ENCODE results near the gene VWA3B.
"Not testable (repeated sequence)": the region's sequence is repeated elsewhere in the genome, so short reads cannot be mapped to it uniquely, and the experiment has no call there.

The VWA3B gene

GRCh38 chr2:98091738-98092137 is 4.8 kb downstream of the VWA3B start:
- no peak for DNase-seq (ENCODE audit: low read depth, low spot score)
- Histone ChIP-seq H3K4me3 (no peak overlapping the region), H3K36me3 (ENCODE audit: insufficient read depth, low read length) (no peaks in the 10 kb centered on the region), H3K9ac (ENCODE audit: insufficient read length) (no peak overlapping the region), H3K9me3 (ENCODE audit: low read depth, low read length) (no peaks in the 10 kb centered on the region), H3K27ac (no peak overlapping the region)
- TF ChIP-seq EZH2 (IDR thresholded peaks at IDR 0.05) (no peak), FOXP2 (optimal IDR thresholded peaks at IDR 0.05; ENCODE audit: control extremely low read depth, extremely low read length, insufficient read depth) (no peak), POLR2AphosphoS5 (IDR thresholded peaks at IDR 0.05; ENCODE audit: borderline replicate concordance, low read depth, low read length) (no peak)

GRCh38 chr2:98093146-98093545 is 6.2 kb downstream of the VWA3B start:
- no peaks in the 10 kb centered on the region for H3K9me3 ChIP-seq (ENCODE audit: low read depth, low read length)
- no peaks in the 10 kb centered on the region for H3K36me3 ChIP-seq (ENCODE audit: insufficient read depth, low read length)
- DNase-seq (ENCODE audit: low read depth, low spot score), result no peak
- H3K4me3 ChIP-seq, result no peak overlapping the region
- H3K27ac ChIP-seq, result no peak overlapping the region
- H3K9ac ChIP-seq (ENCODE audit: insufficient read length), result no peak overlapping the region
- no peak for TF ChIP-seq POLR2AphosphoS5 (IDR thresholded peaks at IDR 0.05; ENCODE audit: borderline replicate concordance, low read depth, low read length)
- TF ChIP-seq EZH2 (IDR thresholded peaks at IDR 0.05), result no peak
- TF ChIP-seq FOXP2 (optimal IDR thresholded peaks at IDR 0.05; ENCODE audit: control extremely low read depth, extremely low read length, insufficient read depth), result no peak

- H3K27ac ChIP-seq, result no peak overlapping the region
- H3K36me3 ChIP-seq (ENCODE audit: insufficient read depth, low read length), result no peaks in the 10 kb centered on the region
- no peak overlapping the region for H3K9ac ChIP-seq (ENCODE audit: insufficient read length)
- no peak for DNase-seq (ENCODE audit: low read depth, low spot score)
- no peaks in the 10 kb centered on the region for H3K9me3 ChIP-seq (ENCODE audit: low read depth, low read length)
- no peak overlapping the region for H3K4me3 ChIP-seq
- TF ChIP-seq FOXP2 (optimal IDR thresholded peaks at IDR 0.05; ENCODE audit: control extremely low read depth, extremely low read length, insufficient read depth) (no peak), POLR2AphosphoS5 (IDR thresholded peaks at IDR 0.05; ENCODE audit: borderline replicate concordance, low read depth, low read length) (no peak), EZH2 (IDR thresholded peaks at IDR 0.05) (no peak)
Observed at GRCh38 chr2:98093611-98094010, 6.6 kb downstream of the VWA3B start.

- no peak for TF ChIP-seq FOXP2 (optimal IDR thresholded peaks at IDR 0.05; ENCODE audit: control extremely low read depth, extremely low read length, insufficient read depth)
- no peak for TF ChIP-seq EZH2 (IDR thresholded peaks at IDR 0.05)
- TF ChIP-seq POLR2AphosphoS5 (IDR thresholded peaks at IDR 0.05; ENCODE audit: borderline replicate concordance, low read depth, low read length), result no peak
- Histone ChIP-seq H3K9me3 (ENCODE audit: low read depth, low read length) (no peaks in the 10 kb centered on the region), H3K27ac (no peak overlapping the region), H3K36me3 (ENCODE audit: insufficient read depth, low read length) (no peaks in the 10 kb centered on the region), H3K4me3 (no peak overlapping the region), H3K9ac (ENCODE audit: insufficient read length) (no peak overlapping the region)
- DNase-seq (ENCODE audit: low read depth, low spot score), result no peak
Observed at GRCh38 chr2:98099939-98100743, 13.2 kb downstream of the VWA3B start.

GRCh38 chr2:98102315-98102714 is 15.3 kb downstream of the VWA3B start:
- not testable (repeated sequence) for H3K36me3 ChIP-seq (ENCODE audit: insufficient read depth, low read length); DNase-seq (ENCODE audit: low read depth, low spot score); H3K9me3 ChIP-seq (ENCODE audit: low read depth, low read length); H3K9ac ChIP-seq (ENCODE audit: insufficient read length); H3K4me3 ChIP-seq; H3K27ac ChIP-seq

- no peak overlapping the region for H3K4me3 ChIP-seq
- no peaks in the 10 kb centered on the region for H3K9me3 ChIP-seq (ENCODE audit: low read depth, low read length)
- DNase-seq (ENCODE audit: low read depth, low spot score), result no peak
- H3K9ac ChIP-seq (ENCODE audit: insufficient read length), result no peak overlapping the region
- no peak overlapping the region for H3K27ac ChIP-seq
- TF ChIP-seq POLR2AphosphoS5 (IDR thresholded peaks at IDR 0.05; ENCODE audit: borderline replicate concordance, low read depth, low read length) (no peak), FOXP2 (optimal IDR thresholded peaks at IDR 0.05; ENCODE audit: control extremely low read depth, extremely low read length, insufficient read depth) (no peak), EZH2 (IDR thresholded peaks at IDR 0.05) (no peak)
- no peaks in the 10 kb centered on the region for H3K36me3 ChIP-seq (ENCODE audit: insufficient read depth, low read length)
Observed at GRCh38 chr2:98102878-98103277, 15.9 kb downstream of the VWA3B start.

GRCh38 chr2:98108110-98108509 is 21.1 kb downstream of the VWA3B start:
- no peak overlapping the region for H3K4me3 ChIP-seq
- no peak overlapping the region for H3K9ac ChIP-seq (ENCODE audit: insufficient read length)
- H3K36me3 ChIP-seq (ENCODE audit: insufficient read depth, low read length), result no peaks in the 10 kb centered on the region
- no peak overlapping the region for H3K27ac ChIP-seq
- no peak for DNase-seq (ENCODE audit: low read depth, low spot score)
- no peaks in the 10 kb centered on the region for H3K9me3 ChIP-seq (ENCODE audit: low read depth, low read length)
- TF ChIP-seq EZH2 (IDR thresholded peaks at IDR 0.05), result no peak
- no peak for TF ChIP-seq POLR2AphosphoS5 (IDR thresholded peaks at IDR 0.05; ENCODE audit: borderline replicate concordance, low read depth, low read length)
- no peak for TF ChIP-seq FOXP2 (optimal IDR thresholded peaks at IDR 0.05; ENCODE audit: control extremely low read depth, extremely low read length, insufficient read depth)

- DNase-seq (ENCODE audit: low read depth, low spot score), result no peak
- Histone ChIP-seq H3K4me3 (no peak overlapping the region), H3K36me3 (ENCODE audit: insufficient read depth, low read length) (no peaks in the 10 kb centered on the region), H3K27ac (no peak overlapping the region), H3K9ac (ENCODE audit: insufficient read length) (no peak overlapping the region), H3K9me3 (ENCODE audit: low read depth, low read length) (no peaks in the 10 kb centered on the region)
- no peak for TF ChIP-seq EZH2 (IDR thresholded peaks at IDR 0.05)
- TF ChIP-seq FOXP2 (optimal IDR thresholded peaks at IDR 0.05; ENCODE audit: control extremely low read depth, extremely low read length, insufficient read depth), result no peak
- TF ChIP-seq POLR2AphosphoS5 (IDR thresholded peaks at IDR 0.05; ENCODE audit: borderline replicate concordance, low read depth, low read length), result no peak
Observed at GRCh38 chr2:98110741-98111140, 23.8 kb downstream of the VWA3B start.
